ENCODE data around the gene PRSS57.

PRSS57 gene

DNA sequence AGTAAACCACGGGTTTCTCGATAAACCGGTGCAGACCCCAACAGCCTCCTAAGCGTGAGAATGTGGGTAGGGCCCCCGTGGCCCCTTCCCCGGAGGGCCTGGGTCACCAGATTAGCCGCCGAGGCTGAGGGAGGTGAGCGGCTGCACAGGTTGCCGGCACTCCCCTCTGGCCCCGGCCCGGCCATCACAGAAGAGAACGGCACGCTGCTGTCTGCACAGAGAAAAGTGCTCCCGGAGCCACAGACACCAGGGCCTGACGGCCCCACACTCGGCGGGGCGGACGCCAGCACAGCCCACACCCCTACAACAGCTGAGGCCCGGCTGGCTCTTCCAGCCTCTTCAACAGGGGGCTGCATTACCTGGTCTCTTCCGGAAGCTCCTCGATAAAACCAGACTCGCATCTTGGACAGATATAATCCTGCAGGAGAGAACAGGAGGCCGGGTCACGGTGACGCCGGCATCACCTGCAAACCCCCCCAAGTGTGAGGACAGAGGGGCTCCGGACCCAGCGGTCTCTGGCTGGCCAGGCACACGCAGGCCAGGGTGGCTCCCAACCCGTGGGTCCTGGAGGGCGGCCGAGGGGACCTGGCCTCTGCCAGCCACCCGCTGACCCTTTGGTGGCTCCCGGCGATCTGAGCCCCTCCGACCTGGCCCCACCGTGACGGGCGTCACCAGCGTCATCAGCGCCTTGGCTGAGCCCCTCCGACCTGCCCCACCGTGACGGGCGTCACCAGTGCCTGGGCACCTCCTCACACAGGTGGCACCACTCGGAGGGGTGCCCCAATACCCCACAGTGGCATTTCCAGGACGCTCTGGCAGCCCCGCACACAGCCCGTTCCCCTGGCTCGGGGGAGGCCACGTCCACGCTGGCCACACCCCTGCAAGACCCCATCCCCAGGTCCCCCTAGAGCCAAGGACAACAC is 42.5 kb downstream of the PRSS57 start:
- H3K4me3 ChIP-seq (ENCODE audit: low read depth, low read length): no peak overlapping the region

DNA sequence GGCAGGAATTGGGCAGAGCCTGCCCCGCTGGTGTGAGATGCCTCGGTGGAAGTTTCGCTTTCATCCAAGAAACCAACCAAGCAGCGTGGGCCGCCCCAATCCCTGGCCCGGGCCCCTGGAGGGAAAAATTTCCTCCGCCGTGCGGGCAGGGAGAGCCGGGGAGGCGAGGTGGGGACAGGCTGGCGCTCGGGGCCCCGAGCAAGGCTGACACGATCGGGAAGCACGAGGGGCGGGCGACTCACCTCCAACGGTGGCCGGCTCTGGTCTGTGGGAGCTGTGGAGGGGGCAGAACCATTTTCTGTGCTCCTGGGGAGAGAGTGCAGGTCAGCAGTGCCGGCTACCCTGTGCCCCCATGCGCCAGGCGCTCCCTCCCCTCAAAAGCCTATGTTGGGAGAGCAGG is 43.3 kb downstream of the PRSS57 start:
- H3K4me3 ChIP-seq (ENCODE audit: low read depth, low read length): no peak overlapping the region
- no peak for TF ChIP-seq CTCF (IDR thresholded peaks at IDR 0.05; ENCODE audit: control insufficient read depth, extremely low read depth, insufficient read depth)
- no peak for DNase-seq (ENCODE audit: low read depth)

More for the DNA sequence above, 42.5 kb downstream of the PRSS57 start:
- no peak for TF ChIP-seq CTCF (IDR thresholded peaks at IDR 0.05; ENCODE audit: control insufficient read depth, extremely low read depth, insufficient read depth)
- no peak for DNase-seq (ENCODE audit: low read depth)

DNA sequence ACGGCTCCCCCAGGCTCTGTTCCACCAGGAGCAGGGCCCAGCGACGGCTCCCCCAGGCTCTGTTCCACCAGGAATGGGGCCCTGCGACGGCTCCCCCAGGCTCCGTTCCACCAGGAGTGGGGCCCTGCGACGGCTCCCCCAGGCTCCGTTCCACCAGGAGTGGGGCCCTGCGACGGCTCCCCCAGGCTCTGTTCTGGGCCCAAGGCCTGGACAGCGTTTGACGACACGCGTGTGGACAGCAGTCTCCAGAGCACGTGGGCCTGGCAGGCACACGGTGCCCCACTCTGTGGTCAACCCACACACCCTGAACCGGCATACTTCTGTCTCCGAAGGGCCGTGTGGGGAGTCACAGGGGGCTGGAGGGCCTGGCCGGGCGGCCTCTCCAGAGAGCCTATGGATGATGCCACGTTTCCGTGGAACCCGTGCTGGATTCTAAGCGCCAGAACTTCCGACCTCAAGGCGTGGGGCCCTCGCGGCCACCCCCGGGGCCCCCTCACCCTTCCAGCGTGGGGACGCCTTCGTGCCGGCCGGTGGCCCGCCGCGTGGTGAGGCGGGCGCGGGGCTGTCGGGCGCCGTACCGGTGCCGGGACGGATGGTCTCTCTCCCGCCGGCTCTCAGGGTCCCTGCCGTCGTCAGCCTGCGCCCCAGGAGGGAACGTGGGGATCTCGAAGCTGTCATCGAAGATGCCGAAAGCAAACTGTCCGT is 44.0 kb downstream of the PRSS57 start:
- H3K4me3 ChIP-seq (ENCODE audit: low read depth, low read length): no peak overlapping the region
- no peak for TF ChIP-seq CTCF (IDR thresholded peaks at IDR 0.05; ENCODE audit: control insufficient read depth, extremely low read depth, insufficient read depth)
- DNase-seq (ENCODE audit: low read depth): no peak

- TF ChIP-seq CTCF (IDR thresholded peaks at IDR 0.05; ENCODE audit: control insufficient read depth, extremely low read depth, insufficient read depth): no peak
- no peak for DNase-seq (ENCODE audit: low read depth)
- H3K4me3 ChIP-seq (ENCODE audit: low read depth, low read length): no peak overlapping the region
Observed at GRCh38 chr19:650121-650520, 45.1 kb downstream of the PRSS57 start.

GRCh38 chr19:648904-649801 is 46.1 kb downstream of the PRSS57 start:
- TF ChIP-seq CTCF (IDR thresholded peaks at IDR 0.05; ENCODE audit: control insufficient read depth, extremely low read depth, insufficient read depth): no peak
- no peak overlapping the region for H3K4me3 ChIP-seq (ENCODE audit: low read depth, low read length)
- DNase-seq (ENCODE audit: low read depth): no peak

DNA sequence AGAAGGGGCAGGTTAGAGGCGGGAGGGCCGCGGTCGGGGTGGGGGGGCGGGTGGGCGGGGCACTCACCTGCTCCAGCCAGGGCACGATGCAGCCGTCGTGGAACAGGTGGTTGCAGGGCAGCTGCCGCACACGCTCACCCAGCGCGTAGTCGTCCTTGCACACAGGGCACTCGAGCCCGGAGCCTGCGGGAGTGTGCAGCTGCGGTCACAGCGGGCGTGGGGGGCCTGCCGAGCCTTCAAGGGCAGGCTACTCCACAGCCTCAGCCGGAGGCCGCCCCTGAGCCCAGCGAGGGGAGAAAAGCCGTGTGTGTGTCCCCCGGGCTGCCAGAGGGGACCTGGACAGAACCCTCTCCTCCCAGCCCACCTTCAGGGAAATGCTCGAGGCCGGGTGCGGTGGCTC is 46.9 kb downstream of the PRSS57 start:
- no peak for DNase-seq (ENCODE audit: low read depth)
- no peak for TF ChIP-seq CTCF (IDR thresholded peaks at IDR 0.05; ENCODE audit: control insufficient read depth, extremely low read depth, insufficient read depth)
- H3K4me3 ChIP-seq (ENCODE audit: low read depth, low read length): no peak overlapping the region

Data from LNCaP clone FGC (cell line).